Measurements from ENCODE around the gene UBAC2.

The UBAC2 gene

GRCh38 chr13:99298056-99298455 is 97.4 kb downstream of the UBAC2 start:
- DNase-seq = no peak

- DNase-seq = no peak
Observed at GRCh38 chr13:99299256-99299919, 98.7 kb downstream of the UBAC2 start.

GRCh38 chr13:99299920-99300341 is 99.3 kb downstream of the UBAC2 start:
- DNase-seq = no peak

DNA sequence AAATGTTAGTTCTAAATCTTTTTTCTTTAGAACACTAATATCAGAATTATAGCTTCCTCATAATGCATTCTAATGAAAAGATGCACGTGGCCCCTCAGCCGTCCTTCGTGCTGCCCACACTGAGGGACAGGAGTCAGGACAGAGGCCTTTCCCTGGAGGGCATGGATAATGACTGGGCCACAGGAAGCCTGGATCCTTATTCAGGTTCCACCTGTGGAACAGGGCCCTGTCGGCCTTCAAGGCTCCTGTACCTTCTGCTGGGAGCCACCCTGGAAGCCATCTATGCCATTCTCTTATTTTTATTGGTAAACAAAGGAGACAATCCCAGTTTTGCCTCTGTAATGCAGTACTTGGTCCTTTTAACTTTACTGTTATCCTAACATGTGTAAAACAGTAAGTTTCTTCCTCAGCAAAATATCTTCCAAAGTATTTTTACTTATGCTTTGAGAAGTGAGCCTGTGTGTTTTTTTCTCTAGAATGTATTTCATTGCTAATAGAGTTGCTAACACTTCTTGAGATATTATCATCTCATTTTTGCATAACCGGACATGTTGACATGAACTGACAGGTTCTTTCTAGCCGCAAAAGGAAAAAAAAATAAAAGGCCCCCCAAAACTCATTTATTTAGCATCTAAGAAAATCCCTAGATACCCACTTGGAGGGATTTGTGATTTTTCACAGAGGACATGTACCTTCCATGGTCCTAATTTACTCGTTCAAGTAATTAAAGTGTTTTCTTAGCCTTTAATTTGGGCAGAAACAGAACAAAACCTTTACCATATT is 100.6 kb downstream of the UBAC2 start:
- no peak for DNase-seq

DNA sequence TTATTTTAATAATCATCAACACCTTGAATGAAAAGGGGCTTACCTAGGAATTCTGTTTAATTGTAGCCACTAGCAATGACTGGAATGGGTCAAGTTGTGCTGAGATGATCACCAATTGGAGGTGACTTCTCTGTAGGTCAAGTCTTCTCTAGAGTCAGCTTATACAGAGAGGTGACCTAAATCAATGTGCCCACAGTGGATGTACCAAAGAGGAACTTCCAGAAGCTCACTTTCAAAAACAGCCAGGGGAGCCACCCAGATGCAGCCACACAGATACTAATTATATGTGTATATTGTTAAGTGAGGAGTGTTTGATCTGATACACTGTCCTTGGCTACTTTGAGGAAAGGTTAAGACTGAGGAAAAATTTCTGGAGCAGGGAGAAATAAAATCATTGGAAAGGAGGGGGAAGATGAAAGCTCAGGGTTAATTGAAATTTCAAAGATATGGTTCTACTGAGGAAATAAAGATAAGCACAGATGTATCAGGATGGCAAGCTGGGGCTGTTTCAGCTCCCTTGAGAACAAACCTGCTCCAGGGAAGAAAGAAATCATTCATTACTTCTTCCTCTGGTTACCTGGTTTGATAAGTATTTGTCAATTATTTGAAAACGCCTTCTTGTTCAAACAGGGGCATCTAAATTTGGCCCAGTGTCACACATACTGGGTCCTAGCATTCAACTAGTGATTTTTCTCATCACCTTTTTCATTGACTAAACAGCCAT is 101.4 kb downstream of the UBAC2 start:
- DNase-seq = no peak

DNA sequence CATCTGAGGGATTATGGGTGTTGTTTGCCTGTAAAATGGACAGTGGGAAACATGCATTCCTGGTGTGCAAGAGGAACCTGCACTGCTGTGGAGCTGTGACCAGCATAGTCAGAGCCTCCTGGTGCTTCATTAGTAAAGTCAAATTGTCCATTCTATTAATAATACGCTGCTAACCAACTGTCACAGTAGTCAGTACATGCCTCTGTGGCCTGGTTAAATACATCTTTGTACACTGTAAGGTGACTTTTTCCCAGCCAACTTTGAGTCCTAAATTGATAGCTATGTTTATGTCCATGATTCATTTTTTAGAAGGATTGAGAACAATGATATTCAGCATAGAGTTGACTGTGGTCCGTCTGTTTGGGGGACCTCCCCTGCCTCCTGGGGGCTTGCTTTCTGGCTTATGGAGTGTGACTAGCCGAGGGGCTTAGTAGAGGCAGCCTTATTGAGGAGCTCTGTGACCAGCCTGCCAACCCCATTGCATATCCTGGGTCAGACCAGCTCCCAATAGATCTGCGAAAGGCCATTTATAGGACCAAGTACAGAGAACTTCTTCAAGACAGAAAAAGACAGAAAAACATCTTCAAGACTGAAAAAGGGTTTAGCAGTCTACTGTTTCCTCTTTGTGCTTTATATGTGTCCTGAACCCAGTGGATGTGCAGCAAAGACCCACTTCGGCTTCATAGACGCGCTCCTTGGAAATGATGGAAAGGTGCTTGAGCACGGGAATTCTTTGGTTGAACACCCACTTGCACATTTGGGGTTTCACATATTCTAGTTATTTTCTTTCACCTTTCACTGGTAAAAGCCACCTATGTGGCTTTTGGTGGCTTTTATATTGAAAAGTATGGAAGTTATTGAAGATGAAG is 102.2 kb downstream of the UBAC2 start:
- no peak for DNase-seq

DNA sequence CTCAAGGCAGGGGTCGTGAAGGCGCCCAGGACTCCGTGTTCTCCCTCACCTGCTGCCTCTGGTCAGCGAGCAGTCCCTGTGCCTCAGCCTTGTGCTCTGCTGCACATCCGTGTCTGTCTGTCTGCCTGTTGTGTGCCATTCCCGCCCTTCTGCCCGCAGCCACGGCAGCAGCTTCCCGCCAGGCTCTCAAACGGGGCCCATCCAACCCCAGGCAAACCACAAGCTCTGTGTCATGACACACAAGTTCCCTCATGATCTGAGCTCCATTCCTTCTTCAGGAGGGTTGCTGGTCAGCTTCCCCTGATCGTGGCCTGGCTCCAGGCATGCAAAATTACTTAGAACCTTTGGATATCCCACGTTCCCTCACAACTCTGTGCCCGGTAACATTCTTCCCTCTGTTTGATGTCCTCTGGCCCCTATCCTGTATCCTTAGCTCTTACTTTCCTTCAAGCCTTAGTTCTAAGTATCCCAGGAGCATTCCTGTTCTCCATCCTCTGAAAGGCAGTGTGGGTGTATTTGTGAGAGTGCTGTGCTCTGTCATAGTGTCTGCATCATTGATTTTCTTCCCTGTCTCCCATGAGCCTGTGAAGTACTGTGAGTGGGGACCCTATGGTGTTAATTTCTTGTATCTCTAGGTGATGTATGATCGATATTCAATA is 103.3 kb downstream of the UBAC2 start:
- peak; percentile 47 to 51 for DNase-seq

DNA sequence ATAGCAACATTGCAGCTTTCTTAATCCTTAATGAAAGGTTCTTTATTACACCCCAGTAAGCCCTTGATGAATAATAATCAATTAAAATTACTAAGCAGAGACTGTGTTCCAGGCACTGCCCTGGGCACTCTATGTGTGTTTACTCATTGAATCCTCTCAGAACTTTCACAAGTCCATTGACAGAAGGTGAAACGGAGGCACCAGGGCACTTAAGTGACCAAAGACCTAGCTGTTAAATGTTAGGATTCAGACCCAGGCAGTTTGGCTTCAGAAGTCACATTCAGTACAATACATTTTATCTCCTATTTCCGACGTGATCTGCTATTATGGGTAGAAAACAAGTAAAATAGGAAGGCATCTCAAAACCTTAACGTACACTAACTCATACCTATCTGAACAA is 103.9 kb downstream of the UBAC2 start:
- DNase-seq = no peak

DNA sequence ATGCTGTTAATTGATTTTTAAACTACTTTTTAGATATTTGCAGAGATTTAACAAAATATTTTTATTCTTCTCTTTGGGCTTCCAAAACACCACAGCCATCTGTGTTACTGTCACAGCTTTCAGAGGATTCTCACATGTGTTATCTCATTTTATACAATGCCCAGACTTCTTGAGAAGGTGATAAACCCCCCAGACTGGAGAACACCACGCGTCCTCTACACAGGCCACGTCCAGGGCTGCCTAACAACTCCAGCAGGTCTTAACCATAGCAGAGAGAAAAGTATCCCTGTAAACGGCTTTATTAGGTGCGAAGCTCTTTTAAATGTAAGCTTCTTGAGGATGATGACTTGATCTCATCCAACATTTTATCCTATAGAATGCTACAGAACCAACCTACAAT is 104.5 kb downstream of the UBAC2 start:
- DNase-seq = no peak

- DNase-seq = no peak
Observed at GRCh38 chr13:99305566-99305965, 104.9 kb downstream of the UBAC2 start.

- DNase-seq = peak in 1 of 2 donors; percentile 42
Observed at GRCh38 chr13:99307247-99307646, 106.6 kb downstream of the UBAC2 start, which contains the start of gene GPR183. TSS of gene GPR183 (minus strand) at chr13:99307399. CDS start at chr13:99296145, 11,254 bp downstream.

GRCh38 chr13:99307648-99308339 is 107.1 kb downstream of the UBAC2 start:
- DNase-seq = peak; percentile 71

DNA sequence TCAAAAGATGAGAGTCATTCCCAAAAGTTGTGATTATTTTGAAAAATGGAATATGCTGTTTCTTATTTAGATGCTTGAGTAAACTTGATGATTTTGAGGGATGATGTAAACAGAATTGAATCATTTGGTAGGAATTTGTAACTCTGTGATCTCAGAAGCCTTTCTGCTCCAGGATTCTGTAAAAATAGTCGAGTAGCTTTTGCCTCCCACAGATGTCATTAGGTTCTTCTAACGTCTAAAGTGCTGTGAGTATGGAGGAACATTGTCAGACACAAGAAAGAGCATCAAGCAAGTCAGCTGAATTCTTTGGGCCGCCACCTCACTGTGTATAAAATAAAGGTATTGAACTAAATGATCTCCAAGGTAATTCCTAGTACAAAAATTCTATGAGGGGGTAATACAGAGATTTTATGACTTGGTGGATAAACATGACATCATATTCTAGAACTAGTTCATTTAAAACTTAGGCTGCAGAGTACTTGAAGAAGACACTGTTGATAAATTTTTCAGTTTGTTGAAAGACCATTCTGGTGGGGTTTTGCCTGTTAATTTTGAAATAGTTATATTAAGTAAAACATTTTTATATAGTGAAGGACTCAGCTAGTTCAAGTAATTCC is 107.9 kb downstream of the UBAC2 start:
- no peak for DNase-seq

- DNase-seq = no peak
Observed at GRCh38 chr13:99310382-99311031, 109.9 kb downstream of the UBAC2 start.

DNA sequence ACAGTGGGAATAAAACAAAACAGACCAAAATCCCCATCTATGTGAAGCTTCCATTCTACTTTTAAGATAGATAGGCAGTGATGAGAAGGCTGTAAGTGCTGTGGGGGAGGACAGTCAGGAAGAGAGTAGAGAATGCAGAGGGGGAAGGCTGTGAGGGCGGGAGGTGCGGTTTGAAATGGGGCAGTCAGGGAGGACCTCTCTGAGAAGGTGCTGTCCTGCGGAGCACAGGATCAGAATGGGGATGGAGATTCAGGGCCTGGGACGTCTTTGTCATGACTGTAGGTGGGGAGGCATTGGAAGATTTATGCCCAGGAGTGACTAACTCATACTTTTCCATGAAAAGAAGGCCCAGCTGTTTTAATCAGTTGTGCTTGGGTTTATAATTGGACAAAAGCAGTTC is 110.5 kb downstream of the UBAC2 start:
- DNase-seq = peak in 1 of 2 donors; percentile 39

DNA sequence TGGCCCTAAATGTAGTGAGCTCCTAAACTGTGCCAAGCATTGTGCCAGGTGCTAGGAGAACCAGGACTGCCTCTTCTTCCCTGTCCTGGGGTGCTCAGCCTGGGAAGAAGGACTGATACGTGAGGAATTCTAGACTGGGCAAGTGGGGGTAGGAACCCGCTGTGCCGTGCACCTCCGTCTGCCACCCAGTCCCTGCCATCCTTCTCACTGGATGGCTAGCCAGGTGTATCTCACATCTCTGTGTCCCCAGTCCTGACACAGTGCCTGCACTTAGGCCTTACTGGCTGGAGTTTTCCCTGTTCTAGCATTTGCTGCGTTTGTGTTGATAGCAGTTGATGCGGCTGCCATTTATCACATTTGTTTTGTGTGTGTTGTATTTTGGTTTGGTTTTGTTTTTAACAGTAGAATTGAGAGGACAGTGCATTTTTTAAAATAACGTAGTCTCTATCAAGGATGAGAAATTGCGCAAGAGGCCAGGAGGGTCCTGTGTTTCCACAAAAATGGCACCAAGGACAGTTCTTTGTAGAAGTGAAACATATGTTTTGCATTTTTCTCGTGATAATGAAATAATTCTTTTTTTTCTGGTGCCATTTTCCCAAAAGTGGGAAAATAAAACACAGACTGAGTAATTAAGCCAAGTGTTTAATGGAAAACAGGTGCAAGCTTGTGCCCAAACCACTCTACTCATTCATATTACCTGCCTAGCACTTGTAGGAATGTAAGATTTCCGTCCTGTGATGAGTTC is 111.3 kb downstream of the UBAC2 start:
- no peak for DNase-seq

- DNase-seq = no peak
Observed at GRCh38 chr13:99312493-99312883, 111.8 kb downstream of the UBAC2 start.

GRCh38 chr13:99313501-99313900 is 112.8 kb downstream of the UBAC2 start:
- no peak for DNase-seq

DNA sequence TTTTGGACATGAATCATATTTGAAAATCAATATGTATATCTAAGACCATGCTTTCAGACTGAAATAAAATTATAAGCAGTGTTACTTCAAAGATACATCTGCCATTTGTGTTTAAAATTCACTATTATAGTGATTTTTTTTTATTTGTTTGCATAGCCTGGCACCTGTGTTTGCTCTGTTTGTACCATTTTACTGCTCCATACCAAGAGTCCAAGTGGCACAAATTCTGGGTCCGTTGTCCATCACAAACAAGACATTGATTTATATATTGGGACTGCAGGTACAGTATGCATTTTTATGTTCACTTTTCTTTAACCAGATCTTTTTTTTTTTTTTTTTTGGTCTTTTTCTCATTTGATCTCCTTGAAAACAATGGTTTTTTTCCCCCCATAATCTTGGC is 113.3 kb downstream of the UBAC2 start:
- DNase-seq = no peak
